Mesothelial cell of epicardium (in vitro differentiated cells): ENCODE data around the gene SYNJ1. TPM values are rescaled to one million over a fixed set of nuclear protein-coding genes. Genes with fewer than 3 reads are reported as not detected.

Source experiments
- DNase-seq, 2 experiments: peaks; one replicate each; pipeline ENCODE4 v3.0.0; 2021; ENCODE audit warnings: low spot score in 2 of 2; ENCODE audit not compliant: unreplicated experiment in 2 of 2
- H3K27ac Mint-ChIP-seq: 2 replicates; pipeline ENCODE4 v1.8.0; 2021; ENCODE audit warnings: mixed read lengths
- H3K27me3 Mint-ChIP-seq: 2 replicates; pipeline ENCODE4 v1.8.0; 2021; ENCODE audit warnings: low read depth, mixed read lengths
- H3K36me3 Mint-ChIP-seq: 2 replicates; pipeline ENCODE4 v1.8.0; 2021; ENCODE audit warnings: mixed read lengths
- H3K4me1 Mint-ChIP-seq: 2 replicates; pipeline ENCODE4 v1.8.0; 2021; ENCODE audit warnings: mixed read lengths
- H3K4me3 Mint-ChIP-seq: 2 replicates; pipeline ENCODE4 v1.8.0; 2021; ENCODE audit warnings: mild to moderate bottlenecking, moderate library complexity, mixed read lengths
- H3K9me3 Mint-ChIP-seq: 2 replicates; pipeline ENCODE4 v1.8.0; 2021; ENCODE audit warnings: mixed read lengths
- CTCF ChIP-seq: fragments of 200-600 bp; sonication (generic); IDR thresholded peaks from one replicate; pipeline ENCODE4 v1.5.0; 2021; ENCODE audit warnings: antibody characterized with exemption; ENCODE audit not compliant: unreplicated experiment
- total RNA-seq: library from RNA; stranded (reverse); gene quantifications from 3 replicates; pipeline ENCODE4 v1.2.1, GENCODE V29; 2021

SYNJ1 gene
- total RNA-seq, 1 donor from 2014 or later: 7.2 TPM

- no peak for TF ChIP-seq CTCF
- Mint-ChIP-seq H3K4me1 (no peaks in the 10 kb centered on the region), H3K36me3 (peaks cover 30% of the 10 kb centered on the region), H3K27ac (no peak overlapping the region), H3K9me3 (no peaks in the 10 kb centered on the region), H3K4me3 (no peak overlapping the region), H3K27me3 (no peaks in the 10 kb centered on the region)
- DNase-seq: no peak
Measured at GRCh38 chr21:32602099-32602498, 125.7 kb downstream of the SYNJ1 start.

GRCh38 chr21:32599526-32599925 lies 128.3 kb downstream of the SYNJ1 start:
- H3K4me3 Mint-ChIP-seq: no peak overlapping the region
- H3K9me3 Mint-ChIP-seq: no peaks in the 10 kb centered on the region
- H3K27me3 Mint-ChIP-seq: no peaks in the 10 kb centered on the region
- no peaks in the 10 kb centered on the region for H3K4me1 Mint-ChIP-seq
- no peak for TF ChIP-seq CTCF
- DNase-seq: no peak
- H3K36me3 Mint-ChIP-seq: peaks cover 18% of the 10 kb centered on the region
- H3K27ac Mint-ChIP-seq: no peak overlapping the region

- TF ChIP-seq CTCF: no peak
- no peak for DNase-seq
- no peaks in the 10 kb centered on the region for H3K27me3 Mint-ChIP-seq
- no peak overlapping the region for H3K27ac Mint-ChIP-seq
- H3K36me3 Mint-ChIP-seq: peaks cover 14% of the 10 kb centered on the region
- no peak overlapping the region for H3K4me3 Mint-ChIP-seq
- H3K4me1 Mint-ChIP-seq: no peaks in the 10 kb centered on the region
- H3K9me3 Mint-ChIP-seq: no peaks in the 10 kb centered on the region
Measured at GRCh38 chr21:32599091-32599490, 128.7 kb downstream of the SYNJ1 start.

- no peak for DNase-seq
- no peak for TF ChIP-seq CTCF
- Mint-ChIP-seq H3K4me1 (no peaks in the 10 kb centered on the region), H3K36me3 (peaks cover 5% of the 10 kb centered on the region), H3K27me3 (no peaks in the 10 kb centered on the region), H3K9me3 (no peaks in the 10 kb centered on the region), H3K4me3 (no peak overlapping the region), H3K27ac (no peak overlapping the region)
Measured at GRCh38 chr21:32597205-32597604, 130.6 kb downstream of the SYNJ1 start.

GRCh38 chr21:32595431-32595830 lies 132.4 kb downstream of the SYNJ1 start:
- no peaks in the 10 kb centered on the region for H3K9me3 Mint-ChIP-seq
- no peaks in the 10 kb centered on the region for H3K27me3 Mint-ChIP-seq

More at GRCh38 chr21:32595431-32595830, 132.4 kb downstream of the SYNJ1 start:
- TF ChIP-seq CTCF: no peak
- DNase-seq: no peak
- peaks cover 3% of the 10 kb centered on the region for H3K36me3 Mint-ChIP-seq
- H3K4me1 Mint-ChIP-seq: no peaks in the 10 kb centered on the region
- H3K4me3 Mint-ChIP-seq: no peak overlapping the region
- no peak overlapping the region for H3K27ac Mint-ChIP-seq
